Ascending aorta (tissue), 2 donors: ENCODE measurements around the gene TIGD6. TPM values are rescaled to one million over a fixed set of nuclear protein-coding genes. Genes with fewer than 3 reads are reported as not detected.
A peak's percentile ranks its signal among the peaks of the same experiment; 100 is the strongest.

Experiments used
- DNase-seq, 2 donors: peaks; one replicate each; pipeline ENCODE4 v3.0.0-alpha.2; 2019; ENCODE audit warnings: low spot score in 2 of 2
- H3K27ac ChIP-seq, 2 donors: fragments of 200-600 bp; sonication (generic); one replicate each; pipeline ENCODE4 v1.5.1; 2016 to 2017; ENCODE audit warnings: mild to moderate bottlenecking in 1 of 2
- H3K27me3 ChIP-seq: fragments of 200-600 bp; sonication (generic); one replicate; pipeline ENCODE4 v1.5.1; 2017
- H3K36me3 ChIP-seq, 2 donors: fragments of 200-600 bp; sonication (generic); one replicate each; pipeline ENCODE4 v1.5.1; 2016
- H3K4me1 ChIP-seq, 2 donors: fragments of 200-600 bp; sonication (generic); one replicate each; pipeline ENCODE4 v1.5.1; 2016 to 2017; ENCODE audit warnings: mild to moderate bottlenecking in 1 of 2
- H3K4me3 ChIP-seq, 2 donors: fragments of 200-600 bp; sonication (generic); one replicate each; pipeline ENCODE4 v1.5.1; 2016 to 2017; ENCODE audit warnings: mild to moderate bottlenecking in 1 of 2
- H3K9me3 ChIP-seq, 2 donors: fragments of 200-600 bp; sonication (generic); one replicate each; pipeline ENCODE4 v1.5.1; 2016
- intact Hi-C: fragments of 100-400 bp; cut with DNase I; formaldehyde crosslinking; loops from one replicate; pipeline ENCODE4 v1.15.1; 2023
- total RNA-seq: library from RNA; depleted of rRNA; stranded (reverse); fragments of >200 nt; gene quantifications from one replicate; pipeline ENCODE4 v1.1.0, GENCODE V29; 2016
- TF ChIP-seq, protein P1 (sequence below), 3 experiments: fragments of 200-600 bp in 2 of 3; fragments of 450-650 bp in 1 of 3; sonication (generic) in 2 of 3; IDR thresholded peaks; one replicate each; pipeline ENCODE4 v1.5.1; 2016 to 2019; ENCODE audit warnings: antibody characterized with exemption in 3 of 3, mild to moderate bottlenecking in 1 of 3, moderate library complexity in 1 of 3

TIGD6 gene
- total RNA-seq, 1 donor from 2014 or later, result 4.2 TPM

DNA sequence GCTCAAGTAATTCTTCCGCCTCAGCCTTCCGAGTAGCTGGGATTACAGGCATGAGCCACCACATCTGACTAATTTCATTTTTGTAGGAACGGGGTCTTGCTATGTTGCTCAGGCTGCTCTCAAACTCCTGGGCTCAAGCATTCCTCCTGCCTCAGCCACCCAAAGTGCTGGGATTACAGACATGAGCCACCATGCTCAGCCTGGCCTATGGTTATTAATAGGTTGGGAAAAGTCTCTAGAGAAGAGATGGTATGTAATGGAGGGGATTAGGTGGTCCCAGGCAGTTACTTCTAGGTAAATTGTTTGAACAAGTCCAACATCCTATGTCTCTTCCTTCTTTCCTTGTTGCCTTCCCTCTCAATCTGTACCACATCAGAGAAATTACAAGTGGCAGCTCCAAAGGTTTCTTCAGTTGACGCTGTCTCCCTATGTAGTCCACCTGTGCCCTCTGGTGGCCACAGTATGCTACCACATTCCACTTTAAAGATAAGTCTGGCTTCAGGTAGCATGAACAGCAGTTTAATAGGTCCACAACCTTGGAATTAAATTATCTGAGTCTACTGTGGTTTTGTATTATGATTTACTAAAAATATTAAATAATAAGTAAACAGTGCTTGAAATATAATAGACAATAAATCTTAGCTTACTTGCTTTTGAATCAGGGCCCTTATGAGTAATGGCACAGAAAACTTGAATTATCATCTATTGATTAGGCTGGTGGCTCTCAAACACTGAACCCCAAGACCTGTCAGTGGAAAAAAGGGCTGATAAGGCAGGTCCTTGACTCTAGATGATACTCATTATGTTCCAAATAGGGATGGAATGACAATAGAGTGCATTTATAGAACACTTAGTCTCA lies 9.7 kb downstream of the TIGD6 start:
- Histone ChIP-seq H3K27ac (no peak overlapping the region), H3K4me3 (no peak overlapping the region), H3K9me3 (no peaks in the 10 kb centered on the region), H3K4me1 (peaks cover 2 to 10% of the 10 kb centered on the region in 2 donors), H3K27me3 (no peaks in the 10 kb centered on the region), H3K36me3 (peaks cover 0 to 3% of the 10 kb centered on the region in 2 donors)
- intact Hi-C loops, result loop anchor here (1.0 to 5.0 kb wide), 3 partner anchors 30 to 353 kb away; partner anchors contain the start of gene SLC26A2
- peak in 1 of 2 donors; percentile 88 for DNase-seq
- TF ChIP-seq, protein P1, sequence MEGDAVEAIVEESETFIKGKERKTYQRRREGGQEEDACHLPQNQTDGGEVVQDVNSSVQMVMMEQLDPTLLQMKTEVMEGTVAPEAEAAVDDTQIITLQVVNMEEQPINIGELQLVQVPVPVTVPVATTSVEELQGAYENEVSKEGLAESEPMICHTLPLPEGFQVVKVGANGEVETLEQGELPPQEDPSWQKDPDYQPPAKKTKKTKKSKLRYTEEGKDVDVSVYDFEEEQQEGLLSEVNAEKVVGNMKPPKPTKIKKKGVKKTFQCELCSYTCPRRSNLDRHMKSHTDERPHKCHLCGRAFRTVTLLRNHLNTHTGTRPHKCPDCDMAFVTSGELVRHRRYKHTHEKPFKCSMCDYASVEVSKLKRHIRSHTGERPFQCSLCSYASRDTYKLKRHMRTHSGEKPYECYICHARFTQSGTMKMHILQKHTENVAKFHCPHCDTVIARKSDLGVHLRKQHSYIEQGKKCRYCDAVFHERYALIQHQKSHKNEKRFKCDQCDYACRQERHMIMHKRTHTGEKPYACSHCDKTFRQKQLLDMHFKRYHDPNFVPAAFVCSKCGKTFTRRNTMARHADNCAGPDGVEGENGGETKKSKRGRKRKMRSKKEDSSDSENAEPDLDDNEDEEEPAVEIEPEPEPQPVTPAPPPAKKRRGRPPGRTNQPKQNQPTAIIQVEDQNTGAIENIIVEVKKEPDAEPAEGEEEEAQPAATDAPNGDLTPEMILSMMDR (IDR thresholded peaks at IDR 0.05), result peak; percentile 88 to 96 (median 93)

DNA sequence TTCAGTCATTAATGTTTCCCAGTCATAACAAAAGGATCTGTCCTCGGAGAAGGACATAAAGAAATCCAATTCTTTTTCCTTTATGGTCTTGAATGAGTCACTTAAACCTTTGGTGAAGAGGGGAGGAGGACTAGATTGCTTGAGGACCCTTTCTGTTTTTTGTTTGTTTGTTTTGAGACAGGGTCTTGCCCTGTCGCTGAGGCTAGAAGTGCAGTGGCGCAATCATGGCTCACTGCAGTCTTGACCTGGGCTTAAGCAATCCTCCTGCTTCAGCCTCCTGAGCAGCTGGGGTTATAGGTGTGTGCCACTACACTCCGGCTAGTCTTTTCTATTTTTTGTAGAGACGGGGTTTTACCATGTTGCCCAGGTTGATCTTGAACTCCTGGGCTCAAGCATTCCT lies 12.3 kb downstream of the TIGD6 start:
- H3K9me3 ChIP-seq, result no peaks in the 10 kb centered on the region
- TF ChIP-seq, protein P1 (IDR thresholded peaks at IDR 0.05), result no peak
- no peak overlapping the region for H3K4me3 ChIP-seq
- H3K27me3 ChIP-seq, result no peaks in the 10 kb centered on the region
- H3K36me3 ChIP-seq, result peaks cover 7 to 8% of the 10 kb centered on the region in 2 donors
- no peak overlapping the region for H3K27ac ChIP-seq
- DNase-seq, result no peak
- intact Hi-C loops, result no loop called here
- no peaks in the 10 kb centered on the region for H3K4me1 ChIP-seq

DNA sequence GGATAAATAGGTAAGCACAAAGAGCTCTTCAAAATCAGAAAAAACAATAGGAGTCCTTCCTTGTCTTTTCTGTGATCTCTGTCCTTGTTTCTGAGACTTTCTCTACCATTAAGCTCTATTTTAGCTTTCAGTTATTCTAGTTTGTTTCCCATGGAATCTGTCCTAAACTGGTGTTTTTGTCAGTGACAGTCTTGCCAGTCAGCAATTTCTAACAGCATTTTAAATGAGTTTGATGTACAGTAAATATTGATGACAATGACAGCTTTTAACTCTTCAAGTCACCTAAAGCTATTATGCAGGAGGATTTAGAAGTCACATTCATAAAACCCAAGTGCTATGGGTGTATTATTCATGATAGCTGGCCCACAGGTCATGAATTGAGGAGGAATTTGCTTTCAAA lies 17.9 kb downstream of the TIGD6 start:
- H3K9me3 ChIP-seq, result no peaks in the 10 kb centered on the region
- TF ChIP-seq, protein P1 (IDR thresholded peaks at IDR 0.05), result no peak
- peaks cover 38 to 49% of the 10 kb centered on the region in 2 donors for H3K36me3 ChIP-seq
- intact Hi-C loops, result no loop called here
- H3K4me1 ChIP-seq, result no peaks in the 10 kb centered on the region
- H3K4me3 ChIP-seq, result no peak overlapping the region
- DNase-seq, result no peak
- H3K27me3 ChIP-seq, result no peaks in the 10 kb centered on the region
- no peak overlapping the region for H3K27ac ChIP-seq

DNA sequence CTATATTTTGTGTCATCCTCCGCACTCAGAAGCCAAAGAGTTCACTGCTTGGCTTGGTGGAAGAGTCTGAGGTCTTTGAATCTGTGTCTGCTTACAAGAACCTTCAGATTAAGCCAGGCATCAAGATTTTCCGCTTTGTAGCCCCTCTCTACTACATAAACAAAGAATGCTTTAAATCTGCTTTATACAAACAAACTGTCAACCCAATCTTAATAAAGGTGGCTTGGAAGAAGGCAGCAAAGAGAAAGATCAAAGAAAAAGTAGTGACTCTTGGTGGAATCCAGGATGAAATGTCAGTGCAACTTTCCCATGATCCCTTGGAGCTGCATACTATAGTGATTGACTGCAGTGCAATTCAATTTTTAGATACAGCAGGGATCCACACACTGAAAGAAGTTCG lies 19.2 kb downstream of the TIGD6 start:
- TF ChIP-seq, protein P1 (IDR thresholded peaks at IDR 0.05), result no peak
- Histone ChIP-seq H3K9me3 (no peaks in the 10 kb centered on the region), H3K36me3 (peaks cover 34 to 53% of the 10 kb centered on the region in 2 donors), H3K27ac (no peak overlapping the region), H3K4me1 (no peaks in the 10 kb centered on the region), H3K4me3 (no peak overlapping the region), H3K27me3 (no peaks in the 10 kb centered on the region)
- intact Hi-C loops, result no loop called here
- DNase-seq, result no peak

DNA sequence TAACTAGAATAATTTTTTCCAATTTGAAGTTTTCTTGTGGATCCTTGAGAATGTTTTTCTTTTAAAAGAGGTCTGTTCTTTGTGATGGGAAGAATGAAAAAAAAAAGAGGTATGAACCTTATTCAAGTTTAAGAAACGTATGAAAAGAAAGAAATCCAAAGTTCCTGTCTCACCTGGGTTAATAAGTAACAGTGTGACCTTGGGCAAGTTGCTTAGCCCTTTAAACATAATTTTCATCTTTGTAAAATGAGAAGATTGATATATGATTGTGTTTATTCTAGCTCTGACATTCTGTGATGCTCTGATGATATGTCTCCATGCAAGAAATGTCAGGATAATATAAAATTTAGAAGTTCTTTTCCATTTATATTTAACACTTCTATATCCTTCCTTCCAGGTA lies 20.6 kb downstream of the TIGD6 start:
- H3K36me3 ChIP-seq, result peaks cover 34 to 53% of the 10 kb centered on the region in 2 donors
- H3K27ac ChIP-seq, result no peak overlapping the region
- intact Hi-C loops, result no loop called here
- H3K4me3 ChIP-seq, result no peak overlapping the region
- H3K4me1 ChIP-seq, result no peaks in the 10 kb centered on the region
- no peaks in the 10 kb centered on the region for H3K9me3 ChIP-seq
- DNase-seq, result no peak
- no peaks in the 10 kb centered on the region for H3K27me3 ChIP-seq
- TF ChIP-seq, protein P1 (IDR thresholded peaks at IDR 0.05), result no peak
